Measurements from ENCODE around the gene ITGB2.

The ITGB2 gene

GRCh38 chr21:44910229-44911067 is 10.3 kb downstream of the ITGB2 start:
- no peak for DNase-seq (ENCODE audit: low spot score)
- TF ChIP-seq CTCF (IDR thresholded peaks at IDR 0.05; ENCODE audit: extremely low read depth, missing control alignments) = no peak

GRCh38 chr21:44909719-44910118 is 11.0 kb downstream of the ITGB2 start:
- no peak for DNase-seq (ENCODE audit: low spot score)
- no peak for TF ChIP-seq CTCF (IDR thresholded peaks at IDR 0.05; ENCODE audit: extremely low read depth, missing control alignments)

- TF ChIP-seq CTCF (IDR thresholded peaks at IDR 0.05; ENCODE audit: extremely low read depth, missing control alignments) = no peak
- no peak for DNase-seq (ENCODE audit: low spot score)
Measured at GRCh38 chr21:44908908-44909307, 11.8 kb downstream of the ITGB2 start.

GRCh38 chr21:44907966-44908895 is 12.5 kb downstream of the ITGB2 start:
- TF ChIP-seq CTCF (IDR thresholded peaks at IDR 0.05; ENCODE audit: extremely low read depth, missing control alignments) = no peak

GRCh38 chr21:44907225-44907965 is 13.3 kb downstream of the ITGB2 start:
- no peak for DNase-seq (ENCODE audit: low spot score)
- TF ChIP-seq CTCF (IDR thresholded peaks at IDR 0.05; ENCODE audit: extremely low read depth, missing control alignments) = no peak

More at GRCh38 chr21:44907966-44908895, 12.5 kb downstream of the ITGB2 start:
- DNase-seq (ENCODE audit: low spot score) = peak; percentile 58

- TF ChIP-seq CTCF (IDR thresholded peaks at IDR 0.05; ENCODE audit: extremely low read depth, missing control alignments) = no peak
- no peak for DNase-seq (ENCODE audit: low spot score)
Measured at GRCh38 chr21:44905728-44906090, 15.0 kb downstream of the ITGB2 start.

All from GM20000 (cell line).